HG03439 (cell line): Measurements from ENCODE around the gene RNF133.
"Not testable (repeated sequence)": the region's sequence is repeated elsewhere in the genome, so short reads cannot be mapped to it uniquely, and the experiment has no call there.

Experiments
- ATAC-seq: cut with Tn5 transposase; IDR thresholded peaks from one replicate; pipeline ENCODE4 v1.9.1; 2021; ENCODE audit warnings: mild to moderate bottlenecking, moderate library complexity; ENCODE audit not compliant: unreplicated experiment

RNF133 gene

GRCh38 chr7:122691569-122692235, 7.2 kb downstream of the RNF133 start:
- no peak for ATAC-seq

DNA sequence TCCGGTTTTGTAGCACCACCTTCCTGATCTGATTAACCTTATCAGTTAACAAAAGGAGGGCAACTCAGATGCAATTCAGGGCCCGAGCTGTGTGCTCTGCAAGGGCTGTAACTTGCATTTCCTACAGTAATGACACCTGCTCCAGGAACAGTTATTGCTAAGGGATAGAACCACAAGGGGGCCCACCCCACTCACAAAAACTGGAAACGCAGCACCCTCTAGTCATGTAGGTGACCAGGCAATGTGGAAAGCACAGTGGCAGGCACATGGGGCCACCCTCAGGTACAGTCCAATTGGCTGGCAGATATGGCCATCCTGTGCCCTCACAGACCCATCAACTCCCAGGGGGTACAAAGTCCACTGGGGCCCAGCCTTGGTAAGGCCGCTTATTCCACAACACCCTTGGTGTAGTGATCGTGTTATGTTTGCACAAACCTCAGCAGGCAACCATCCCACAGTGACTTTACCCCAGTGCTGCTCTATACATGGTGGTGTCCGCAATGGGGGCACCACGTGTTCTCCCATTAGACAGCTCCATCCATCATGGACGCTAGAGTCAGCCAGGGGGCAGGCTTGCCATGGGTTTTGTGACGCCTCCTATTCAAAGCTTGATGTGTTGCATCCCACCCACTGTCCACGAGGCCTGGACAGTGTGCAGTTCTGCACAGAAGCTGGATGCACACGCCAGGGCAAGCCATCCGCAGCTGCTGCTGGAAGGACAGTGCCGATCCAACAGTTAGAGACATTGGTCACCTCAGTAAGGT, 9.4 kb downstream of the RNF133 start:
- no peak for ATAC-seq

DNA sequence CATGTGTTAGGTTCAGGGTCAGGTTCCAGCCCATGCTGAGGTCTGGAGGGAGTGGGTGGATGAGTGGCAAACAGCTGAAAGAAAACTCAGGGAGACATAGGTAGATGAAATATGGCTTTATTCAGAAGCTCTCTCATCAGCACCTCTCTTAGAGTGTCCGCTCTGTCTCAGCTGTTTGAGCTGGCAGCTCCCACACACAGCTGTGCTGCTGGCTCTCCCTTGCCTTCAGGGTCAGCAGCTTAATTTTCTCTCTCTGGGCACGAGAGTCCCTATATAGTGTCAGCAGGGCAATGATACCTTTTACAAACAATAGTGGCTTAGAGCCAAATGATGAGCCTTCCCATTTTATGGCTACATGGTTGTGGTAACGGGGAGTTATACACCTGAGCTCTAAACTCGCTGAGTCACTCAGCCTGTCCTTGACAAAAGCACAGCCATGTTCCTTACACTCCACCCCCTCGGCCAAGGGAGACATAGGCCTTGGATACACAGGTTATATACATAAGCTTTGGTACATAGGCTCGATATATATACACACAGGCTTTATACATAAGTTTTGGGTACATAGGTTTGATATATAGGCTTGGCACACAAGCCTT, 10.4 kb downstream of the RNF133 start:
- no peak for ATAC-seq

- ATAC-seq, result no peak
Observed at GRCh38 chr7:122686360-122686878, 12.5 kb downstream of the RNF133 start.

DNA sequence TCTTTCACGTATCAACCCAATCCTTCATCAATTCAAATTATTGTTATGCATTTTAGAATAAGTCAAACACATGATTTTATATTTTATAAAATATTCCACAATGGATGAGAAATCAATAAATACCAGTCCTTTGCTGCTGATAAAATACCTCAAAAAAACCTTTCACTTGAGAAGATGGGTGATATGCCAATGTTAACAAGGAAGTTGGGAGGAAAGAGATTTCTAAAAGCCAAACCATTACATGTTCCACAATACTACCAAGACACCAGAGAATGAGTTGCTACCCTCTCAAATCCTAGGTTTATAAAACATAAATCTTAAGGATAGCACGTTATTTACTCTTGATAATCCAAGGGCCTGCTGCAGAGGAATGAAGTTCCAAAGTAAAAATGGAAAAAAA, 14.4 kb downstream of the RNF133 start:
- no peak for ATAC-seq

DNA sequence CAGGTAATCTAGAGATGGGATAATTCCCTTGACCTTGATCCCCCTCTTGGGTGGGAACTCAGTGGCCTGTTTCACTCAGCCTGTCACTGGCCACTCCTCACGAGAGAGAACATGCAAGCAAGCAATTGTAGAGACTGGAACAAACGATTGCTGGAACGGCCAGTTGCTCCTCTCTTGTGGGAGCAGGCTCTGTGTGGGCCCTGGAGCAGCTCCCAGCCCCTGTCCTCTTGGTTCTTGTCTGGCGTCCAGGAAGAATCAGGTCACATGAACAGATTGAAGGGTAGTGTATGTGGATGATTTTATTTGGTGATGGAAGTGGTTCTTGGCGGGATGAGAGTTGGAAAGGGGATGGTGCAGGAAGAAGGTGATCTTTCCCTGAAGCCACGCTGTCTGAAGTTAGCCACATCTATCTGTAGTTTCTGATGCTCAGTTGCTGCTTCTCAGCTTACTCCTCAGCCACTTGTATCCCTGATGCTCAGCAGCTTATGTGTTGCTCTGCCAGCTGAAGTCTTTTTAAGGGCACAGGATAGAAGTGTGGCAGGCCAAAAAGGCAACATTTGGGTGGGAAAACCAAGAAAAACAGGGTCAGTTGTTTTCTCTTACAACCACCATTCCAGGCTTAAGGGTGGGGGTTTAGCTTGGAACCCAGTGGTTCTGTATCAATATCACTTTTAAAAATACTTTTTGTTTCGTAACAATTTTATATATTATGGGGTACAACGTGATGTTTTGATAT, 15.9 kb downstream of the RNF133 start:
- ATAC-seq, result no peak

DNA sequence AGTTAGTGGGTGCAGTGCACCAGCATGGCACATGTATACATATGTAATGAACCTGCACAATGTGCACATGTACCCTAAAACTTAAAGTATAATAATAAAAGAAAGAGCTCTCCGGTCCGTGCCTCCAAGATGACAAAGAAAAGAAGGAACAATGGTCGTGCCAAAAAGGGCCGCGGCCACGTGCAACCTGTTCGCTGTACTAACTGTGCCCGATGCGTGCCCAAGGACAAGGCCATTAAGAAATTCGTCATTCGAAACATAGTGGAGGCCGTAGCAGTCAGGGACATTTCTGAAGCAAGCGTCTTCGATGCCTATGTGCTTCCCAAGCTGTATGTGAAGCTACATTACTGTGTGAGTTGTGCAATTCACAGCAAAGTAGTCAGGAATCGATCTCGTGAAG, 17.7 kb downstream of the RNF133 start:
- not testable (repeated sequence) for ATAC-seq

- ATAC-seq, result no peak
Observed at GRCh38 chr7:122679813-122680212, 19.1 kb downstream of the RNF133 start.

DNA sequence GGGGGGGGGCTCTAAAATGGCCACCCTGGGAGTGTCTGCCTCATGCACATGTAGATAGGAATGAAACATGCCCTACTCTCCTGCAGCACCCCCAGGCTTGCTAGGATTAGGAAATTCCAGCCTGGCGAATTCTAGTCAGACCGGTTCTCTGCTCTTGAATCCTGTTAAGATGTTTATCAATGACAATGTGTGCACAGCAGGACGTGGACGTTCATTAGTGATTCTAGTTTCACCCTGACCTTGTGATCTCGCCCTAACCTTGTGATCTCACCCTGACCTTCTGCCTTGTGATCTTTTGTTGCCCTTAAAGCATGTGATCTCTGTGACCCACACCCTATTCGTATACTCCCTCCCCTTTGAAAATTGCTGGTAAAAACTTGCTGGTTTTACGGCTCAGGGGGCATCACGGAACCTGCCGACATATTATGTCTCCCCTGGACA, 19.6 kb downstream of the RNF133 start:
- ATAC-seq, result not testable (repeated sequence)

- no peak for ATAC-seq
Observed at GRCh38 chr7:122677149-122677548, 21.8 kb downstream of the RNF133 start.

GRCh38 chr7:122676466-122676865, 22.5 kb downstream of the RNF133 start:
- ATAC-seq, result no peak

DNA sequence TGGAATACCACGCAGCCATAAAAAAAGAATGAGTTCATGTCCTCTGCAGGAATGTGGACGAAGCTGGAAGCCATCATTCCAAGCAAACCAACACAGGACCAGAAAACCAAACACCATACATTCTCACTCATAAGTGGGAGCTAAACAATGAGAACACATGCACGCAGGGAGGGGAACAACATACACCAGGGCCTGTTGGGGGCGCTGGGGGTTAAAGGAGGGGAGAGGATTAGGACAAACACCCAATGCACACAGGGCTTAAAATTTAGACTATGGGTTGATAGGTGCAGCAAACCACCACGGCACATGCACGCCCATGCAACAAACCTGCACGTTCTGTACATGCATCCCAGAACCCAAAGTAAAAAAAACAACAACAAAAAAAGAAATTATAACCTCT, 23.3 kb downstream of the RNF133 start:
- no peak for ATAC-seq

- ATAC-seq, result no peak
Observed at GRCh38 chr7:122675011-122675410, 23.9 kb downstream of the RNF133 start.

DNA sequence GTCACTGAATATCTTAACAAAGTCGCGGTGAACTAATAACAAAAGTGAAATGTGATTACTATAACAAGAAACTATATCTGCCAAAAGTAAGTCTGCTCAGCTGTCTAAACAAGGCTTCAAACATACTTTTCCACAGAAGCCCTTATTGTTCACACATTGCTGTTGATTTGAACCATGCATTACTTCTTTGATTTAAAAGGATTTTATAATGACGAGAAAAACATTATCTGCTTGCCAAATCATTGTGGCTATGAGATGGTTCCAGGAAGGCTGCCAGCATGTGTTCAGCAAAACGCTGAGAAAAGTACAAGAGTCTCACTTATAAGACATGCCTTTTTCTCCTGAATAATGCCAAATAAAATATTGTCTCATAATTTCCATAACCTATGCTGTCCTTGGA, 24.4 kb downstream of the RNF133 start:
- ATAC-seq, result no peak

DNA sequence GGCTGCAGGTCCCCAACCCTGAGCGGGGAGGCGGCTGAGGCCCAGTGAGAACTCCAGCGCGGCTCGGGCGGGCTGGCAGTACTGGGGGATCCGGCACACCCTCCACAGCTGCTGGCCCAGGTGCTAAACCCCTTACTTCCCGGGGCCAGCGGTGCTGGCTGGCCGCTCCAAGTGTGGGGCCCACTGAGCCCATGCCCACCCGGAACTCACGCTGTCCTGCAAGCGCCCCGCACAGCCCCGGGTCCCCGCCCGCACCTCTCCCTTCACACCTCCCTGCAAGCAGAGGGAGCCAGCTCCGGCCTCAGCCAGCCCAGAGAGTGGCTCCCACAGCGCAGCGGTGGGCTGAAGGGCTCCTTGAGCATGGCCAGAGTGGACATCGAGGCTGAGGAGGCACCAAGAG, 25.0 kb downstream of the RNF133 start:
- no peak for ATAC-seq

DNA sequence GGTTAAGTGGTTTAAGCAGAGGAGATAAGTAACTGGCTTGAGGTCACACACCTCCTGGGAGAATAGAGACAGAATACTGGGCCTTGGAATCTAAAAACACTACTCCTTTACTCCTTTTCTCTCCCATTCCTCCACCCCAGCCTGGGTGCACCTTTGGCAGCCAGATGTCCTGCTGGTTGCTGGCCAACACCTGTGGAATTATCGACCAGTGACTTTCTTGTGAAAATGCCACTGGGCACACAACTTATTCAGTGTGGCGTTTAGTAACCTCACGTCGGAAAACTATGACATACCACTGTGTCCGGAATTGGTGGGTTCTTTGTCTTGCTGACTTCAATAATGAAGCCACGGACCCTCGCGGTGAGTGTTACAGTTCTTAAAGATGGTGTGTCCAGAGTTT, 26.4 kb downstream of the RNF133 start:
- no peak for ATAC-seq

DNA sequence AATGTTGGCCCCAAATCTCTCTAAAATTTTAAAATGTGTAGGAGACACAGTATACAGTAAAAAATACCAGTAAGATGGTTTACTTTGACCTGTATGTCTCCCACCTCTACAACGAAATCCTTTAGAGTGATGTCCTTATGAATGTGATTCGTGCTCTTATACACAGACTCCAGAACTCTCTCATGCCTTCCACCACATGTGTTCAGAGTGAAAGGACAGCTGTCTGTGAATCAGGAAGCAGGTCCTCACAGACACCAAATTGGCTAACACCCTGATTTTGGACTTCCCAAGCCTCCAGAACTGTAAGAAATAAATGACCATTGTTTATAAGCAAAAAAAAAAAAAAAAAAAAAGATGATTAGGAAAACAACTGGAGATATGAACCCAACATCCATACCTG, 35.2 kb downstream of the RNF133 start:
- ATAC-seq, result no peak

GRCh38 chr7:122658856-122659255, 40.1 kb downstream of the RNF133 start:
- ATAC-seq, result no peak

DNA sequence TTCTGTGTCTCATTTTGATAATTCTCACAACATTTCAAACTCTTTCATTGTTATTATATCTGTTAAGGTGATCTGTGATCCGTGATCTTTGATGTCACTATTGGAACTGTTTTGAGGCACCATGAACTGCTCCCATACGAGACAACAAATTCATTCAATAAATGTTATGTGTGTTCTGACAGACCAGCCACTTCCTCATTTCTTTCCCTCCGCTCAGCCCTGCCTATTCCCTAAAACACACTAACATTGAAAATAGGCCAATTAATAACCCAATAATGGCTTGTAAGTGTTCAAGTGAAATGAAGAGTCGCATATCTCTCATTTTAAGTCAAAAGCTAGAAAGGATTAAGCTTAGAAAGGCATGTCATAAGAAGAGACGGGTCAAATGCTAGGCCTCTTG, 45.2 kb downstream of the RNF133 start:
- ATAC-seq, result no peak

GRCh38 chr7:122652876-122653275, 46.0 kb downstream of the RNF133 start:
- no peak for ATAC-seq

- no peak for ATAC-seq
Observed at GRCh38 chr7:122651451-122651850, 47.5 kb downstream of the RNF133 start.
